Cardiac septum (tissue), 1 donor: Measurements from ENCODE around the gene RCL1. TPM values are rescaled to one million over a fixed set of nuclear protein-coding genes. Genes with fewer than 3 reads are reported as not detected.
"Not testable (repeated sequence)": the region's sequence is repeated elsewhere in the genome, so short reads cannot be mapped to it uniquely, and the experiment has no call there.

Source experiments
- DNase-seq: peaks from one replicate; pipeline ENCODE4 v3.0.0-alpha.2; 2020; ENCODE audit warnings: low spot score
- intact Hi-C: fragments of 100-400 bp; cut with DNase I; formaldehyde crosslinking; loops from one replicate; pipeline ENCODE4 v1.14.0; 2022
- long read RNA-seq: library from polyadenylated mRNA; unstranded; transcript quantifications from one replicate; pipeline ENCODE4 v2.0.0, GENCODE V29; 2021
- total RNA-seq: library from RNA; stranded (reverse); fragmentation: NEBNext Ultra II Directional; extraction: Animal tissue kit (Norgen Biotek cat#: 25700); gene quantifications from one replicate; pipeline ENCODE4 v1.2.1, GENCODE V29; 2021
- donor health status: DM: no; HTN: no; CAD: no.

RCL1 gene
- total RNA-seq, result 8.5 TPM
- long read RNA-seq, transcript RCL1-204 (9 exons, 2,134 nt), result major isoform, 6 of 11 reads
- long read RNA-seq, partial matches to known transcripts, result 1 of 11 reads
- long read RNA-seq, other reads (novel, unspliced or antisense), result 3 of 11 reads

GRCh38 chr9:4792572-4793458 lies at the start of gene RCL1:
Gene RCL1, plus strand, starts transcription at chr9:4792944. Its CDS starts 148 bp downstream, at chr9:4793092.
- intact Hi-C loops, result loop anchor here (2.0 kb wide), 1 partner anchor 192 kb away; the partner anchor contains the start of gene JAK2
- peak; percentile 99 for DNase-seq

- intact Hi-C loops, result loop anchor here (5.0 kb wide), 1 partner anchor 66 kb away; the partner anchor contains the start of gene CDC37L1
- no peak for DNase-seq
Observed at GRCh38 chr9:4743131-4743875, 49.4 kb upstream of the RCL1 start.

GRCh38 chr9:4746278-4747030 lies 46.3 kb upstream of the RCL1 start:
- intact Hi-C loops, result no loop called here
- DNase-seq, result no peak

GRCh38 chr9:4748612-4749011 lies 44.1 kb upstream of the RCL1 start:
- no peak for DNase-seq
- intact Hi-C loops, result no loop called here

GRCh38 chr9:4750023-4750673 lies 42.6 kb upstream of the RCL1 start:
- no peak for DNase-seq
- intact Hi-C loops, result loop anchor here (10.0 kb wide), 2 partner anchors 365 to 675 kb away; no protein-coding TSS in a partner anchor

GRCh38 chr9:4754530-4754929 lies 38.2 kb upstream of the RCL1 start:
- DNase-seq, result not testable (repeated sequence)
- intact Hi-C loops, result loop anchor here (10.0 kb wide), 2 partner anchors 370 to 670 kb away; no protein-coding TSS in a partner anchor

- DNase-seq, result no peak
- intact Hi-C loops, result loop anchor here (10.0 kb wide), 2 partner anchors 370 to 670 kb away; no protein-coding TSS in a partner anchor
Observed at GRCh38 chr9:4755026-4755609, 37.6 kb upstream of the RCL1 start.

- DNase-seq, result no peak
- intact Hi-C loops, result loop anchor here (10.0 kb wide), 2 partner anchors 372 to 668 kb away; no protein-coding TSS in a partner anchor
Observed at GRCh38 chr9:4756420-4756819, 36.3 kb upstream of the RCL1 start.

- no peak for DNase-seq
- intact Hi-C loops, result loop anchor here (5.0 to 10.0 kb wide), 2 partner anchors 37 to 845 kb away; no protein-coding TSS in a partner anchor
Observed at GRCh38 chr9:4760122-4760521, 32.6 kb upstream of the RCL1 start.

- intact Hi-C loops, result loop anchor here (1.0 to 10.0 kb wide), 3 partner anchors 35 to 843 kb away; no protein-coding TSS in a partner anchor
- DNase-seq, result peak; percentile 83
Observed at GRCh38 chr9:4762108-4762885, 30.4 kb upstream of the RCL1 start.

- intact Hi-C loops, result loop anchor here (1.0 to 10.0 kb wide), 3 partner anchors 34 to 842 kb away; no protein-coding TSS in a partner anchor
- peak; percentile 79 for DNase-seq
Observed at GRCh38 chr9:4762886-4763541, 29.7 kb upstream of the RCL1 start.

- no peak for DNase-seq
- intact Hi-C loops, result loop anchor here (5.0 to 10.0 kb wide), 2 partner anchors 33 to 841 kb away; no protein-coding TSS in a partner anchor
Observed at GRCh38 chr9:4764033-4764432, 28.7 kb upstream of the RCL1 start.

GRCh38 chr9:4768681-4769080 lies 24.1 kb upstream of the RCL1 start:
- intact Hi-C loops, result loop anchor here (10.0 kb wide), 1 partner anchor 836 kb away; no protein-coding TSS in a partner anchor
- DNase-seq, result no peak

- intact Hi-C loops, result loop anchor here (10.0 kb wide), 1 partner anchor 835 kb away; no protein-coding TSS in a partner anchor
- DNase-seq, result no peak
Observed at GRCh38 chr9:4769321-4770080, 23.2 kb upstream of the RCL1 start.

- DNase-seq, result no peak
- intact Hi-C loops, result no loop called here
Observed at GRCh38 chr9:4771788-4772187, 21.0 kb upstream of the RCL1 start.

- DNase-seq, result no peak
- intact Hi-C loops, result no loop called here
Observed at GRCh38 chr9:4774209-4774608, 18.5 kb upstream of the RCL1 start.
